Erythroblast (primary cell): ENCODE results near the gene RAP1GAP2.

Source experiments
- GATA1 ChIP-seq: IDR thresholded peaks from 2 replicates; pipeline ENCODE4 v1.6.1; 2011; ENCODE audit warnings: low read depth, mild to moderate bottlenecking, control low read depth, low read length, moderate library complexity
- POLR2A ChIP-seq: IDR thresholded peaks from 2 replicates; pipeline ENCODE4 v1.6.1; 2011; ENCODE audit warnings: mild to moderate bottlenecking, low read length

- TF ChIP-seq POLR2A (no peak), GATA1 (no peak)
These were observed 208.0 kb downstream of the RAP1GAP2 start for GRCh38 chr17:3004150-3004801.
